ENCODE results near the gene TNPO2.

GRCh38 chr19:12708641-12709040 is 15.1 kb downstream of the TNPO2 start:
- TF ChIP-seq CTCF (IDR thresholded peaks at IDR 0.05; ENCODE audit: insufficient read depth, low read length) = no peak
- TF ChIP-seq POLR2AphosphoS5 (IDR thresholded peaks at IDR 0.05; ENCODE audit: low read depth) = no peak
- no peak for TF ChIP-seq GABPA (IDR thresholded peaks at IDR 0.05; ENCODE audit: low read depth)
- no peak for TF ChIP-seq REST (IDR thresholded peaks at IDR 0.05; ENCODE audit: insufficient replicate concordance, low read depth)
- no peak for TF ChIP-seq SPI1 (IDR thresholded peaks at IDR 0.05; ENCODE audit: borderline replicate concordance, low read depth)
